Natural killer cell (primary cell): ENCODE data around the gene PSMD12. TPM values are rescaled to one million over a fixed set of nuclear protein-coding genes. Genes with fewer than 3 reads are reported as not detected.
A peak's percentile ranks its signal among the peaks of the same experiment; 100 is the strongest.
"Not testable (repeated sequence)": the region's sequence is repeated elsewhere in the genome, so short reads cannot be mapped to it uniquely, and the experiment has no call there.

Source experiments
- ATAC-seq, 3 donors: fragments of 150-1000 bp in 2 of 3; fragments of 200-7000 bp in 1 of 3; cut with Tn5 transposase; 1 replicate in 1 of 3; 2 replicates in 2 of 3; pipeline ENCODE4 v1.10.0; 2021; ENCODE audit warnings: mild to moderate bottlenecking in 2 of 3, moderate library complexity in 2 of 3
- DNase-seq, 2 donors: peaks; one replicate each; pipeline versions ENCODE4 v3.0.0 to v3.0.0-alpha.2; 2013 to 2021; ENCODE audit warnings: mixed read lengths in 1 of 2
- H3K27ac ChIP-seq: one replicate; pipeline ENCODE4 v1.5.1; 2013; ENCODE audit warnings: mild to moderate bottlenecking, low read length
- H3K27me3 ChIP-seq: one replicate; pipeline ENCODE4 v1.6.1; 2013; ENCODE audit warnings: low read length; ENCODE audit not compliant: control insufficient read depth, insufficient read depth
- H3K36me3 ChIP-seq: one replicate; pipeline ENCODE4 v1.6.1; 2013; ENCODE audit warnings: low read length; ENCODE audit not compliant: control insufficient read depth, insufficient read depth
- H3K4me1 ChIP-seq: one replicate; pipeline ENCODE4 v1.6.1; 2013; ENCODE audit warnings: low read length; ENCODE audit not compliant: control insufficient read depth, insufficient read depth
- H3K4me3 ChIP-seq: one replicate; pipeline ENCODE4 v1.5.1; 2013; ENCODE audit warnings: low read length
- H3K9me3 ChIP-seq: one replicate; pipeline ENCODE4 v1.6.1; 2013; ENCODE audit warnings: low read length; ENCODE audit not compliant: control insufficient read depth, insufficient read depth
- H3K27ac Mint-ChIP-seq, 2 donors: one replicate each; pipeline ENCODE4 v1.8.0; 2022; ENCODE audit warnings: mild to moderate bottlenecking in 2 of 2, mixed read lengths in 2 of 2, moderate library complexity in 1 of 2
- H3K27me3 Mint-ChIP-seq, 2 donors: one replicate each; pipeline ENCODE4 v1.8.0; 2022; ENCODE audit warnings: low read depth in 2 of 2, mixed read lengths in 2 of 2
- H3K36me3 Mint-ChIP-seq: one replicate; pipeline ENCODE4 v1.8.0; 2022; ENCODE audit warnings: mixed read lengths
- H3K4me1 Mint-ChIP-seq, 2 donors: one replicate each; pipeline ENCODE4 v1.8.0; 2022; ENCODE audit warnings: mixed read lengths in 2 of 2
- H3K4me3 Mint-ChIP-seq: one replicate; pipeline ENCODE4 v1.8.0; 2022; ENCODE audit warnings: mild to moderate bottlenecking, moderate library complexity, mixed read lengths
- H3K9me3 Mint-ChIP-seq, 2 donors: one replicate each; pipeline ENCODE4 v1.8.0; 2022; ENCODE audit warnings: mixed read lengths in 2 of 2
- CTCF ChIP-seq: fragments of 200-600 bp; IDR thresholded peaks from one replicate; pipeline ENCODE4 v1.8.0; 2022; ENCODE audit warnings: antibody characterized with exemption
- WGBS: methylation state at CpG from one replicate; pipeline ENCODE4 v1.1.7; 2013; ENCODE audit warnings: missing lambda C conversion rate; ENCODE audit not compliant: insufficient coverage; 5-methylcytosine and 5-hydroxymethylcytosine counted together
- intact Hi-C: fragments of 100-400 bp; cut with micrococcal nuclease; formaldehyde crosslinking; loops from one replicate; pipeline ENCODE4 v1.14.2; 2022
- total RNA-seq, 4 donors: library from RNA; stranded (reverse); fragments of 120-200 nt in 1 of 4; gene quantifications; one replicate each; pipeline versions ENCODE4 v1.2.3 to v1.2.4, GENCODE V29; 2013 to 2022

Gene PSMD12
- total RNA-seq, 3 donors from 2014 or later (not counting 1 experiment from before 2014, with no cell fraction given), result 57.4 to 58.2 (median 58.0) TPM

- TF ChIP-seq CTCF, result no peak
- Histone ChIP-seq H3K27ac (no peak overlapping the region), H3K9me3 (no peaks in the 10 kb centered on the region), H3K36me3 (peaks cover 78% of the 10 kb centered on the region), H3K4me1 (no peaks in the 10 kb centered on the region), H3K4me3 (no peak overlapping the region), H3K27me3 (no peaks in the 10 kb centered on the region)
- intact Hi-C loops, result no loop called here
- no peaks in the 10 kb centered on the region for H3K27me3 Mint-ChIP-seq
- H3K4me3 Mint-ChIP-seq, result no peak overlapping the region
- H3K36me3 Mint-ChIP-seq, result peaks cover 50% of the 10 kb centered on the region
- H3K9me3 Mint-ChIP-seq, result no peaks in the 10 kb centered on the region
- peak overlapping the region in 1 of 2 donors; percentile 0 for H3K27ac Mint-ChIP-seq
- H3K4me1 Mint-ChIP-seq, result no peaks in the 10 kb centered on the region
- 98% methylated on average over 5 of the region's 5 CpGs for WGBS
- ATAC-seq (no peak), DNase-seq (no peak)
Observed at GRCh38 chr17:67343237-67343636, 23.1 kb downstream of the PSMD12 start.

- H3K27ac ChIP-seq, H3K27me3 Mint-ChIP-seq, H3K27me3 ChIP-seq, H3K4me3 ChIP-seq, H3K4me1 ChIP-seq, H3K4me3 Mint-ChIP-seq, H3K9me3 ChIP-seq, H3K9me3 Mint-ChIP-seq, ATAC-seq, H3K4me1 Mint-ChIP-seq, DNase-seq, intact Hi-C loops: not testable (repeated sequence)
- H3K36me3 Mint-ChIP-seq, result peaks cover 25% of the 10 kb centered on the region
- peak overlapping the region in 1 of 2 donors; percentile 18 for H3K27ac Mint-ChIP-seq
- peaks cover 37% of the 10 kb centered on the region for H3K36me3 ChIP-seq
- 97% methylated on average over 3 of the region's 7 CpGs for WGBS
Observed at GRCh38 chr17:67338353-67338752, 28.0 kb downstream of the PSMD12 start.

GRCh38 chr17:67336859-67337258 lies 29.5 kb downstream of the PSMD12 start:
- no peaks in the 10 kb centered on the region for H3K4me1 ChIP-seq
- H3K27me3 Mint-ChIP-seq, result no peaks in the 10 kb centered on the region
- no peak overlapping the region for H3K4me3 Mint-ChIP-seq
- whole genome bisulfite sequencing, result 88% methylated on average over 12 of the region's 12 CpGs
- DNase-seq (no peak), ATAC-seq (no peak)
- no peak for TF ChIP-seq CTCF
- H3K27ac Mint-ChIP-seq, result peak overlapping the region; percentile 67 to 69
- no peaks in the 10 kb centered on the region for H3K9me3 Mint-ChIP-seq
- peaks cover 22% of the 10 kb centered on the region for H3K36me3 ChIP-seq
- no peaks in the 10 kb centered on the region for H3K27me3 ChIP-seq
- intact Hi-C loops, result no loop called here
- H3K9me3 ChIP-seq, result no peaks in the 10 kb centered on the region
- H3K4me3 ChIP-seq, result no peak overlapping the region
- peaks cover 21% of the 10 kb centered on the region for H3K36me3 Mint-ChIP-seq
- H3K27ac ChIP-seq, result no peak overlapping the region
- H3K4me1 Mint-ChIP-seq, result no peaks in the 10 kb centered on the region

- H3K27me3 Mint-ChIP-seq, result no peaks in the 10 kb centered on the region
- Histone ChIP-seq H3K27ac (no peak overlapping the region), H3K4me1 (no peaks in the 10 kb centered on the region), H3K9me3 (no peaks in the 10 kb centered on the region), H3K27me3 (no peaks in the 10 kb centered on the region), H3K4me3 (no peak overlapping the region), H3K36me3 (peaks cover 8% of the 10 kb centered on the region)
- intact Hi-C loops, result no loop called here
- peaks cover 0 to 5% of the 10 kb centered on the region in 2 donors for H3K4me1 Mint-ChIP-seq
- DNase-seq (no peak), ATAC-seq (no peak)
- no peak for TF ChIP-seq CTCF
- no peak overlapping the region for H3K4me3 Mint-ChIP-seq
- no peak overlapping the region for H3K27ac Mint-ChIP-seq
- no peaks in the 10 kb centered on the region for H3K9me3 Mint-ChIP-seq
- 98% methylated on average over 5 of the region's 5 CpGs for WGBS
- peaks cover 9% of the 10 kb centered on the region for H3K36me3 Mint-ChIP-seq
Observed at GRCh38 chr17:67335245-67335835, 31.0 kb downstream of the PSMD12 start.

- H3K27me3 Mint-ChIP-seq, intact Hi-C loops, H3K4me1 Mint-ChIP-seq, DNase-seq, H3K36me3 ChIP-seq, H3K9me3 Mint-ChIP-seq, H3K9me3 ChIP-seq, H3K4me3 ChIP-seq, ATAC-seq, H3K4me1 ChIP-seq, H3K27me3 ChIP-seq, H3K27ac Mint-ChIP-seq, H3K27ac ChIP-seq, H3K4me3 Mint-ChIP-seq, H3K36me3 Mint-ChIP-seq: not testable (repeated sequence)
- WGBS, result 86% methylated on average over 1 of the region's 1 CpG
Observed at GRCh38 chr17:67332162-67332508, 34.2 kb downstream of the PSMD12 start.

GRCh38 chr17:67331381-67332161 lies 34.8 kb downstream of the PSMD12 start:
- H3K4me1 ChIP-seq, H3K4me3 Mint-ChIP-seq, DNase-seq, H3K4me1 Mint-ChIP-seq, ATAC-seq, intact Hi-C loops, H3K9me3 Mint-ChIP-seq, H3K27me3 Mint-ChIP-seq, H3K27ac ChIP-seq, H3K36me3 ChIP-seq, H3K9me3 ChIP-seq, H3K27me3 ChIP-seq, H3K4me3 ChIP-seq, H3K36me3 Mint-ChIP-seq, H3K27ac Mint-ChIP-seq: not testable (repeated sequence)
- 94% methylated on average over 8 of the region's 8 CpGs for WGBS
